ENCODE data around the gene PRX.
"Not testable (repeated sequence)": the region's sequence is repeated elsewhere in the genome, so short reads cannot be mapped to it uniquely, and the experiment has no call there.

The PRX gene

GRCh38 chr19:40413291-40413845 lies at the start of gene PRX:
PRX (minus strand) TSS chr19:40413378; CDS start chr19:40407932, 5,446 bp downstream.
- no peak within 1 kb of the TSS for H3K4me3 ChIP-seq (ENCODE audit: low read length)
- no peak for TF ChIP-seq ZNF274 (IDR thresholded peaks at IDR 0.05; ENCODE audit: low read depth, low read length)

- no peak overlapping the region for H3K4me3 ChIP-seq (ENCODE audit: low read length)
- TF ChIP-seq ZNF274 (IDR thresholded peaks at IDR 0.05; ENCODE audit: low read depth, low read length): no peak
Observed at GRCh38 chr19:40461669-40462221, 48.6 kb upstream of the PRX start.

- TF ChIP-seq ZNF274 (IDR thresholded peaks at IDR 0.05; ENCODE audit: low read depth, low read length): no peak
- H3K4me3 ChIP-seq (ENCODE audit: low read length): no peak overlapping the region
Observed at GRCh38 chr19:40460185-40460584, 47.0 kb upstream of the PRX start.

GRCh38 chr19:40458597-40458974 lies 45.4 kb upstream of the PRX start:
- H3K4me3 ChIP-seq (ENCODE audit: low read length): no peak overlapping the region
- no peak for TF ChIP-seq ZNF274 (IDR thresholded peaks at IDR 0.05; ENCODE audit: low read depth, low read length)

- no peak for TF ChIP-seq ZNF274 (IDR thresholded peaks at IDR 0.05; ENCODE audit: low read depth, low read length)
- H3K4me3 ChIP-seq (ENCODE audit: low read length): no peak overlapping the region
Observed at GRCh38 chr19:40457953-40458596, 44.9 kb upstream of the PRX start.

- TF ChIP-seq ZNF274 (IDR thresholded peaks at IDR 0.05; ENCODE audit: low read depth, low read length): no peak
- no peak overlapping the region for H3K4me3 ChIP-seq (ENCODE audit: low read length)
Observed at GRCh38 chr19:40457048-40457447, 43.9 kb upstream of the PRX start.

- not testable (repeated sequence) for H3K4me3 ChIP-seq (ENCODE audit: low read length)
Observed at GRCh38 chr19:40453943-40454342, 40.8 kb upstream of the PRX start.

GRCh38 chr19:40453151-40453735 lies 40.1 kb upstream of the PRX start:
- H3K4me3 ChIP-seq (ENCODE audit: low read length): no peak overlapping the region
- TF ChIP-seq ZNF274 (IDR thresholded peaks at IDR 0.05; ENCODE audit: low read depth, low read length): no peak

- no peak overlapping the region for H3K4me3 ChIP-seq (ENCODE audit: low read length)
- TF ChIP-seq ZNF274 (IDR thresholded peaks at IDR 0.05; ENCODE audit: low read depth, low read length): no peak
Observed at GRCh38 chr19:40452016-40452415, 38.8 kb upstream of the PRX start.

- no peak for TF ChIP-seq ZNF274 (IDR thresholded peaks at IDR 0.05; ENCODE audit: low read depth, low read length)
- no peak overlapping the region for H3K4me3 ChIP-seq (ENCODE audit: low read length)
Observed at GRCh38 chr19:40450664-40451063, 37.5 kb upstream of the PRX start.

- no peak for TF ChIP-seq ZNF274 (IDR thresholded peaks at IDR 0.05; ENCODE audit: low read depth, low read length)
- H3K4me3 ChIP-seq (ENCODE audit: low read length): no peak overlapping the region
Observed at GRCh38 chr19:40449506-40449905, 36.3 kb upstream of the PRX start.

GRCh38 chr19:40446263-40446784 lies 33.1 kb upstream of the PRX start:
- TF ChIP-seq ZNF274 (IDR thresholded peaks at IDR 0.05; ENCODE audit: low read depth, low read length): no peak
- no peak overlapping the region for H3K4me3 ChIP-seq (ENCODE audit: low read length)

GRCh38 chr19:40445780-40446262 lies 32.6 kb upstream of the PRX start:
- no peak for TF ChIP-seq ZNF274 (IDR thresholded peaks at IDR 0.05; ENCODE audit: low read depth, low read length)
- H3K4me3 ChIP-seq (ENCODE audit: low read length): no peak overlapping the region

- no peak for TF ChIP-seq ZNF274 (IDR thresholded peaks at IDR 0.05; ENCODE audit: low read depth, low read length)
- peak overlapping the region; percentile 84 for H3K4me3 ChIP-seq (ENCODE audit: low read length)
Observed at GRCh38 chr19:40444825-40445312, 31.7 kb upstream of the PRX start.
